Measurements from ENCODE around the gene CA9. TPM values are rescaled to one million over a fixed set of nuclear protein-coding genes. Genes with fewer than 3 reads are reported as not detected.
A peak's percentile ranks its signal among the peaks of the same experiment; 100 is the strongest.

The CA9 gene
- total and polyA plus RNA-seq, 9 of the 15 experiments (the other 6 are each of a cell fraction or from before 2014, with no cell fraction given) = 0.15 to 10.6 (median 0.60) TPM; not detected in 4

- ChIA-PET CTCF (ENCODE audit: low intra/inter-chr PET ratio) (no interaction called here), POLR2A (interaction anchor here (0.6 to 1.0 kb wide), 5 partner anchors 12 to 38 kb away, joined by 3 read pairs; no protein-coding TSS in a partner anchor)
- ATAC-seq (no peak), DNase-seq (ENCODE audit: extremely low read depth in 1 of 4, low spot score in 3 of 4) (no peak), FAIRE-seq (peak; percentile 44)
- H3K79me2 ChIP-seq (ENCODE audit: control insufficient read depth, insufficient read depth, low read length) = no peaks in the 10 kb centered on the region
- H3K9me1 ChIP-seq (ENCODE audit: control insufficient read depth, insufficient read depth, low read length) = no peaks in the 10 kb centered on the region
- H3K4me2 ChIP-seq (ENCODE audit: insufficient read depth, low read length) = no peak overlapping the region
- peaks cover 12 to 23% of the 10 kb centered on the region in 2 experiments; a peak in 4 of 5 replicates for H3K4me1 ChIP-seq (replicated peaks in 1 of 2; ENCODE audit: control insufficient read depth in 2 of 2, insufficient read depth in 2 of 2, low read length in 2 of 2)
- TF ChIP-seq JUND (IDR thresholded peaks at IDR 0.05; ENCODE audit: borderline replicate concordance, low read depth, low read length) (peak; percentile 40; the same call in 1 of the 2 replicates), JUND (tag; IDR thresholded peaks at IDR 0.05; ENCODE audit: borderline replicate concordance, low read depth, low read length) (no peak), FOSL1 (tag; conservative IDR thresholded peaks at IDR 0.05) (0 out of 2 replicates have a peak, but pooled peaks have one; percentile 19), SMC3 (conservative IDR thresholded peaks at IDR 0.05; ENCODE audit: insufficient read depth, low read depth, low read length) (no peak), ATF4 (CRISPR knock-in tag; IDR thresholded peaks at IDR 0.05) (no peak), EGR1 (conservative IDR thresholded peaks at IDR 0.05) (peak; percentile 78), BRD9 (IDR thresholded peaks at IDR 0.05; ENCODE audit: low read depth, partially characterized antibody) (no peak), ATF3 (IDR thresholded peaks at IDR 0.05) (peak; percentile 44; the same call in 1 of the 2 replicates), ATF3 (CRISPR knock-in tag; conservative IDR thresholded peaks at IDR 0.05) (no peak)
- TF ChIP-seq, protein P1, sequence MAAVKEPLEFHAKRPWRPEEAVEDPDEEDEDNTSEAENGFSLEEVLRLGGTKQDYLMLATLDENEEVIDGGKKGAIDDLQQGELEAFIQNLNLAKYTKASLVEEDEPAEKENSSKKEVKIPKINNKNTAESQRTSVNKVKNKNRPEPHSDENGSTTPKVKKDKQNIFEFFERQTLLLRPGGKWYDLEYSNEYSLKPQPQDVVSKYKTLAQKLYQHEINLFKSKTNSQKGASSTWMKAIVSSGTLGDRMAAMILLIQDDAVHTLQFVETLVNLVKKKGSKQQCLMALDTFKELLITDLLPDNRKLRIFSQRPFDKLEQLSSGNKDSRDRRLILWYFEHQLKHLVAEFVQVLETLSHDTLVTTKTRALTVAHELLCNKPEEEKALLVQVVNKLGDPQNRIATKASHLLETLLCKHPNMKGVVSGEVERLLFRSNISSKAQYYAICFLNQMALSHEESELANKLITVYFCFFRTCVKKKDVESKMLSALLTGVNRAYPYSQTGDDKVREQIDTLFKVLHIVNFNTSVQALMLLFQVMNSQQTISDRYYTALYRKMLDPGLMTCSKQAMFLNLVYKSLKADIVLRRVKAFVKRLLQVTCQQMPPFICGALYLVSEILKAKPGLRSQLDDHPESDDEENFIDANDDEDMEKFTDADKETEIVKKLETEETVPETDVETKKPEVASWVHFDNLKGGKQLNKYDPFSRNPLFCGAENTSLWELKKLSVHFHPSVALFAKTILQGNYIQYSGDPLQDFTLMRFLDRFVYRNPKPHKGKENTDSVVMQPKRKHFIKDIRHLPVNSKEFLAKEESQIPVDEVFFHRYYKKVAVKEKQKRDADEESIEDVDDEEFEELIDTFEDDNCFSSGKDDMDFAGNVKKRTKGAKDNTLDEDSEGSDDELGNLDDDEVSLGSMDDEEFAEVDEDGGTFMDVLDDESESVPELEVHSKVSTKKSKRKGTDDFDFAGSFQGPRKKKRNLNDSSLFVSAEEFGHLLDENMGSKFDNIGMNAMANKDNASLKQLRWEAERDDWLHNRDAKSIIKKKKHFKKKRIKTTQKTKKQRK (IDR thresholded peaks at IDR 0.05; ENCODE audit: borderline replicate concordance, low read depth, low read length) = no peak
- BruUV-seq (replicated peaks) = no TSS peak
- H3K4me3 ChIP-seq = no peak overlapping the region
- no peak overlapping the region for H3K27ac ChIP-seq (ENCODE audit: extremely low read depth, low read depth, low read length)
- no peak overlapping the region for H2AFZ ChIP-seq (ENCODE audit: low read depth, low read length)
- H3K27me3 ChIP-seq (ENCODE audit: control insufficient read depth in 2 of 2, insufficient read depth in 2 of 2, low read length in 2 of 2) = no peaks in the 10 kb centered on the region
- no peaks in the 10 kb centered on the region for H3K9me3 ChIP-seq (replicated peaks; ENCODE audit: control insufficient read depth, insufficient read depth, low read depth, low read length)
- peaks cover 4% of the 10 kb centered on the region; the same call in 2 of the 3 replicates for H3K36me3 ChIP-seq (ENCODE audit: control insufficient read depth, insufficient read depth, low read length)
- H4K20me1 ChIP-seq (replicated peaks; ENCODE audit: control insufficient read depth, insufficient read depth, low read length) = no peaks in the 10 kb centered on the region
- H3K9ac ChIP-seq (ENCODE audit: insufficient read depth in 1 of 2, low read depth in 2 of 2, low read length in 2 of 2) = peak overlapping the region in 1 of 2 experiments; percentile 26; a peak in 2 of 4 replicates
- intact Hi-C loops (cut with micrococcal nuclease) = no loop called here
- WGBS (ENCODE audit: insufficient coverage, low coverage, missing lambda C conversion rate) = 82% methylated on average over 11 of the region's 12 CpGs
- in situ Hi-C loops (cut with MboI) = no loop called here
Observed at GRCh38 chr9:35688558-35689541, 15.1 kb downstream of the CA9 start.

All from K562 (cell line).